ENCODE results near the gene CYB5R4. TPM values are rescaled to one million over a fixed set of nuclear protein-coding genes. Genes with fewer than 3 reads are reported as not detected.

The CYB5R4 gene
- total and polyA plus RNA-seq, 2 of the 13 experiments (the other 11 are each of a cell fraction or from before 2014, with no cell fraction given) = 5.3 to 26.1 TPM

DNA sequence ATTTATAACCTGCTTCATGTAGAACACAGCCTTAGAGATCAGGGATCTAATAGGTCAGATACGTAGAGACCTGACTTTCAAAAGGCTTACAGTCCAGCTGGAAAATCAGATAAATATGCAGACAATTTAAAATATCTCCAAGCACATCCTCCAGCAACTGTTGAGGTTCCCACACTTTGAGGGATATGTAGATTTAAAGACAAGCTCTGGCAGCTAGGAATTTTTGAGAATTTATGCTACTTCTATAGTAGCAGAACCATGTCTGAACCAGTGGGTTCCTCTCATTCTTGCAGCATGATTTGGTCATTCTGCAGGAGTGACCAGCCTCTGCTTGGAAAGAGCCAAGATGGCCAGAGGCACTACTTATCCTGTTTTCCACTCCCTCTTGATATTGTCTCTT is 60.5 kb downstream of the CYB5R4 start (continued):
- TF ChIP-seq, protein P1, sequence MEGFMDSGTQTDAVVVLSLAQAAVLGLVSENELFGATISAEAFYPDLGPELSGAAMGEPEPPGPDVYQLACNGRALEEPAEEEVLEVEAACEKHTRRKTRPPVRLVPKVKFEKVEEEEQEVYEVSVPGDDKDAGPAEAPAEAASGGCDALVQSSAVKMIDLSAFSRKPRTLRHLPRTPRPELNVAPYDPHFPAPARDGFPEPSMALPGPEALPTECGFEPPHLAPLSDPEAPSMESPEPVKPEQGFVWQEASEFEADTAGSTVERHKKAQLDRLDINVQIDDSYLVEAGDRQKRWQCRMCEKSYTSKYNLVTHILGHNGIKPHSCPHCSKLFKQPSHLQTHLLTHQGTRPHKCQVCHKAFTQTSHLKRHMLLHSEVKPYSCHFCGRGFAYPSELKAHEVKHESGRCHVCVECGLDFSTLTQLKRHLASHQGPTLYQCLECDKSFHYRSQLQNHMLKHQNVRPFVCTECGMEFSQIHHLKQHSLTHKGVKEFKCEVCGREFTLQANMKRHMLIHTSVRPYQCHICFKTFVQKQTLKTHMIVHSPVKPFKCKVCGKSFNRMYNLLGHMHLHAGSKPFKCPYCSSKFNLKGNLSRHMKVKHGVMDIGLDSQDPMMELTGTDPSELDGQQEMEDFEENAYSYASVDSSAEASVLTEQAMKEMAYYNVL (CRISPR knock-in tag; IDR thresholded peaks at IDR 0.05; ENCODE audit: borderline replicate concordance) = no peak
- no peak for TF ChIP-seq ZSCAN25 (CRISPR knock-in tag; IDR thresholded peaks at IDR 0.05)
- no peak for TF ChIP-seq PRPF4 (IDR thresholded peaks at IDR 0.05; ENCODE audit: low read depth, low read length, poor library complexity, severe bottlenecking)
- no peak for TF ChIP-seq ZNF451 (CRISPR knock-in tag; IDR thresholded peaks at IDR 0.05)
- no peak for TF ChIP-seq ZNF619 (CRISPR knock-in tag; IDR thresholded peaks at IDR 0.05)
- TF ChIP-seq, protein P2, sequence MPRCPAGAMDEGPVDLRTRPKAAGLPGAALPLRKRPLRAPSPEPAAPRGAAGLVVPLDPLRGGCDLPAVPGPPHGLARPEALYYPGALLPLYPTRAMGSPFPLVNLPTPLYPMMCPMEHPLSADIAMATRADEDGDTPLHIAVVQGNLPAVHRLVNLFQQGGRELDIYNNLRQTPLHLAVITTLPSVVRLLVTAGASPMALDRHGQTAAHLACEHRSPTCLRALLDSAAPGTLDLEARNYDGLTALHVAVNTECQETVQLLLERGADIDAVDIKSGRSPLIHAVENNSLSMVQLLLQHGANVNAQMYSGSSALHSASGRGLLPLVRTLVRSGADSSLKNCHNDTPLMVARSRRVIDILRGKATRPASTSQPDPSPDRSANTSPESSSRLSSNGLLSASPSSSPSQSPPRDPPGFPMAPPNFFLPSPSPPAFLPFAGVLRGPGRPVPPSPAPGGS (CRISPR knock-in tag; IDR thresholded peaks at IDR 0.05) = no peak
- TF ChIP-seq TBP (CRISPR knock-in tag; IDR thresholded peaks at IDR 0.05) = no peak
- TF ChIP-seq, protein P3, sequence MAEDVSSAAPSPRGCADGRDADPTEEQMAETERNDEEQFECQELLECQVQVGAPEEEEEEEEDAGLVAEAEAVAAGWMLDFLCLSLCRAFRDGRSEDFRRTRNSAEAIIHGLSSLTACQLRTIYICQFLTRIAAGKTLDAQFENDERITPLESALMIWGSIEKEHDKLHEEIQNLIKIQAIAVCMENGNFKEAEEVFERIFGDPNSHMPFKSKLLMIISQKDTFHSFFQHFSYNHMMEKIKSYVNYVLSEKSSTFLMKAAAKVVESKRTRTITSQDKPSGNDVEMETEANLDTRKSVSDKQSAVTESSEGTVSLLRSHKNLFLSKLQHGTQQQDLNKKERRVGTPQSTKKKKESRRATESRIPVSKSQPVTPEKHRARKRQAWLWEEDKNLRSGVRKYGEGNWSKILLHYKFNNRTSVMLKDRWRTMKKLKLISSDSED (CRISPR knock-in tag; IDR thresholded peaks at IDR 0.05) = no peak
- no peak for TF ChIP-seq ZFP90 (CRISPR knock-in tag; IDR thresholded peaks at IDR 0.05; ENCODE audit: borderline replicate concordance)
- no peak for TF ChIP-seq YY1 (IDR thresholded peaks at IDR 0.05; ENCODE audit: insufficient read depth, insufficient replicate concordance, low read depth, low read length)

All from HepG2 (cell line).